H1 (cell line): ENCODE measurements around the gene RPTOR. TPM values are rescaled to one million over a fixed set of nuclear protein-coding genes. Genes with fewer than 3 reads are reported as not detected.

Source experiments
- ASH2L ChIP-seq: fragments of 200-600, 300-600 bp; sonication (generic); IDR thresholded peaks from one replicate; pipeline ENCODE4 v1.7.1; 2017; ENCODE audit warnings: low read length
- CREB1 ChIP-seq: IDR thresholded peaks from 2 replicates; pipeline ENCODE4 v1.6.1; 2012; ENCODE audit warnings: inconsistent platforms
- NANOG ChIP-seq: IDR thresholded peaks from 2 replicates; pipeline ENCODE4 v1.6.1; 2011; ENCODE audit warnings: low read length, low read depth, mild to moderate bottlenecking, inconsistent platforms; ENCODE audit not compliant: insufficient read depth, poor library complexity, severe bottlenecking
- SRF ChIP-seq: IDR thresholded peaks from 2 replicates; pipeline ENCODE4 v1.6.1; 2011; ENCODE audit warnings: mild to moderate bottlenecking, low read depth, low read length, moderate library complexity
- polyA plus RNA-seq, 7 experiments: library from polyadenylated mRNA; depleted of rRNA in 3 of 7; stranded (reverse) in 5 of 7; unstranded in 2 of 7; fragments of >200 nt in 5 of 7; fragments of 200-250 nt in 2 of 7; gene quantifications; 1 replicate in 5 of 7; 2 replicates in 1 of 7; 4 replicates in 1 of 7; pipeline versions ENCODE4 v1.2.1 to v1.2.3, GENCODE V29; 2011 to 2013; ENCODE audit warnings: missing spikeins in 2 of 7, mixed read lengths in 2 of 7
- total RNA-seq: library from RNA; stranded (reverse); fragmentation: NEBNext Ultra II Directional; extraction: Animal tissue kit (Norgen Biotek cat#: 25700); gene quantifications from 2 replicates; pipeline ENCODE4 v1.2.1, GENCODE V29; 2021
- TF ChIP-seq, protein P1 (sequence below): IDR thresholded peaks from 2 replicates; pipeline ENCODE4 v1.6.1; 2011; ENCODE audit warnings: low read depth, mild to moderate bottlenecking, low read length; ENCODE audit not compliant: insufficient read depth

RPTOR gene
- total and polyA plus RNA-seq, 2 of the 8 experiments (the other 6 are each of a cell fraction or from before 2014, with no cell fraction given) = 6.9 to 28.7 TPM

GRCh38 chr17:80657561-80657960, 112.9 kb downstream of the RPTOR start (continued):
- TF ChIP-seq NANOG = no peak
- TF ChIP-seq, protein P1, sequence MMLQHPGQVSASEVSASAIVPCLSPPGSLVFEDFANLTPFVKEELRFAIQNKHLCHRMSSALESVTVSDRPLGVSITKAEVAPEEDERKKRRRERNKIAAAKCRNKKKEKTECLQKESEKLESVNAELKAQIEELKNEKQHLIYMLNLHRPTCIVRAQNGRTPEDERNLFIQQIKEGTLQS = no peak
- TF ChIP-seq ASH2L = no peak
- no peak for TF ChIP-seq CREB1
- TF ChIP-seq SRF = no peak
